Testis (tissue), 2 donors: ENCODE measurements around the gene RSF1.

ENCODE experiments used
- POLR2A ChIP-seq: fragments of 450-650 bp; IDR thresholded peaks from one replicate; pipeline ENCODE4 v1.6.1; 2017; ENCODE audit warnings: antibody characterized with exemption, mild to moderate bottlenecking, moderate library complexity
- TF ChIP-seq, protein P1 (sequence below), 3 experiments: fragments of 450-650 bp in 2 of 3; fragments of 200-600 bp in 1 of 3; sonication (generic) in 1 of 3; IDR thresholded peaks; one replicate each; pipeline ENCODE4 v1.5.1; 2016 to 2019; ENCODE audit warnings: antibody characterized with exemption in 3 of 3, mild to moderate bottlenecking in 2 of 3, moderate library complexity in 1 of 3

DNA sequence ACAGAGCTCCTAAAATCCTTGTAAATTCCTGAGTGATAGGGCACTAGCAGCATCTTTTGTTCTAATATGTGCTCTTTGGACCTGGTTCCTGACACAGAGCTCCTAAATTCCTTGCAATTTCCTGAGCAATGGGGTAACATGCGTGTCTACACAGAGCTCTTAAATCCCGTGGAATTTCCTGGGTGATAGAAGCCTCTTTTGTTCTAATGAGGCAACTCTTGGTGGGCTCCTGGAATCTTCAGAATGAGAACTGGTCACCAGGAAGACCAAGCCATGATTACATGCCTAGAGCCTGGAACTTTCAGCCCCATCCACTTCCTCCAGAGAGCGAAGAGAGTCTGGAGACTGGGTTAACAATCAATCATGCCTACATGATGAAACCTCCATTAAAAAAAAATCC lies 19.0 kb downstream of the RSF1 start:
- TF ChIP-seq, protein P1, sequence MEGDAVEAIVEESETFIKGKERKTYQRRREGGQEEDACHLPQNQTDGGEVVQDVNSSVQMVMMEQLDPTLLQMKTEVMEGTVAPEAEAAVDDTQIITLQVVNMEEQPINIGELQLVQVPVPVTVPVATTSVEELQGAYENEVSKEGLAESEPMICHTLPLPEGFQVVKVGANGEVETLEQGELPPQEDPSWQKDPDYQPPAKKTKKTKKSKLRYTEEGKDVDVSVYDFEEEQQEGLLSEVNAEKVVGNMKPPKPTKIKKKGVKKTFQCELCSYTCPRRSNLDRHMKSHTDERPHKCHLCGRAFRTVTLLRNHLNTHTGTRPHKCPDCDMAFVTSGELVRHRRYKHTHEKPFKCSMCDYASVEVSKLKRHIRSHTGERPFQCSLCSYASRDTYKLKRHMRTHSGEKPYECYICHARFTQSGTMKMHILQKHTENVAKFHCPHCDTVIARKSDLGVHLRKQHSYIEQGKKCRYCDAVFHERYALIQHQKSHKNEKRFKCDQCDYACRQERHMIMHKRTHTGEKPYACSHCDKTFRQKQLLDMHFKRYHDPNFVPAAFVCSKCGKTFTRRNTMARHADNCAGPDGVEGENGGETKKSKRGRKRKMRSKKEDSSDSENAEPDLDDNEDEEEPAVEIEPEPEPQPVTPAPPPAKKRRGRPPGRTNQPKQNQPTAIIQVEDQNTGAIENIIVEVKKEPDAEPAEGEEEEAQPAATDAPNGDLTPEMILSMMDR (IDR thresholded peaks at IDR 0.05), result no peak
- no peak for TF ChIP-seq POLR2A
